ENCODE data around the gene PIK3R6. TPM values are rescaled to one million over a fixed set of nuclear protein-coding genes. Genes with fewer than 3 reads are reported as not detected.

Gene PIK3R6
- total RNA-seq, 1 experiment from 2014 or later = not detected

DNA sequence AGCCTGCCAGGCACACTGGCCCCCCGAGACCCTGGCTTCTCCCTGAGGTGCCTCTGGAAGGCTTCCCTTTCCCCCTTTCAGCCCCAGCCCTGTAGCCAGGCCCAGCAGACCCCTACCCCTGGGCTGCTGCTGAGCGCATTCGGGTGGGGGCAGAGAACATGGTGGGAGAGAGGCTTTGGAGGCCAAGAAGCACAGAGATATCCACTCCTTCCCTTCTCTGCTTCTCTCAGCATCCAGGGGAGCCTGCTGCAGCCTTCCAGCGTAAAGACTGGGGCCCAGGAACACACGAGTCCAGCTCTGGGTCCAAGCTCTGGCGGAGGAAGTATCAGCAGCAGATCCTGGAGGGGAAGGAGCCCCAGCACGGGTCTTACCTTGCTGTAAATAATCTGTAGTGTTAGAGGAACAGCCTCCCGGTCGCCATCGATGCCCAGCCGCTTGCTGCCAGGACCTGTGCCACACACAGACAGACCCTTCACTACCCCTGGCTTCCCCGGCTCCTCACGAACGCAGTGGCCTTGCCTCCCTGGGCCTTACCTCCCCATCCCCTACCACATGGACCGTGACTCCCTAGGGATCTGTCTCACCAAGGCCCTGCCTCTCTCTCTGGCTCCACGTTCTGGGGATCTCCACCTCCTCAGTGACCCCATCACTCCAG lies 17.0 kb upstream of the PIK3R6 start:
- Histone ChIP-seq H3K36me3 (no peaks in the 10 kb centered on the region), H3K4me3 (no peak overlapping the region), H3K9me3 (no peaks in the 10 kb centered on the region), H3K27me3 (no peaks in the 10 kb centered on the region)
- DNase-seq = no peak

DNA sequence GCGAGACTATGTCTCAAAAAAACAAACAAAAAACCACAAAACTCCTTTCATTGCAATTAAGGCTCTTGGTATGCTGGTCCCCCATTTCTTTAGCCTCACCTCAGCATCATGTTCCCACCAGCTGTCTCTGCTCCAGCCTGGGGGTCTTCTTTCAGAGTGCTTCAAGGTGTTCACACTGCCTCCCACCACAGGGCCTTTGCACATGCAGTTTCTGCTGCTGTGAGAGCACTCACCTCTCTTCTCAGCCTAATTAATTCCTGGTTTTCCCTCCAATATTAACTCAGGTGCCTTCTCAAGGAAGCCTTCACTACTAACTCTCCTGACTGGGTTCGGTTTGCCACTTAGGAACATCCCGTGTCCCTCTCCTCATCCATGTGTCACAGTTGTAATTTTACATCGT lies 15.9 kb upstream of the PIK3R6 start:
- H3K9me3 ChIP-seq = no peaks in the 10 kb centered on the region
- H3K27me3 ChIP-seq = no peaks in the 10 kb centered on the region
- H3K36me3 ChIP-seq = no peaks in the 10 kb centered on the region
- H3K4me3 ChIP-seq = no peak overlapping the region
- no peak for DNase-seq

DNA sequence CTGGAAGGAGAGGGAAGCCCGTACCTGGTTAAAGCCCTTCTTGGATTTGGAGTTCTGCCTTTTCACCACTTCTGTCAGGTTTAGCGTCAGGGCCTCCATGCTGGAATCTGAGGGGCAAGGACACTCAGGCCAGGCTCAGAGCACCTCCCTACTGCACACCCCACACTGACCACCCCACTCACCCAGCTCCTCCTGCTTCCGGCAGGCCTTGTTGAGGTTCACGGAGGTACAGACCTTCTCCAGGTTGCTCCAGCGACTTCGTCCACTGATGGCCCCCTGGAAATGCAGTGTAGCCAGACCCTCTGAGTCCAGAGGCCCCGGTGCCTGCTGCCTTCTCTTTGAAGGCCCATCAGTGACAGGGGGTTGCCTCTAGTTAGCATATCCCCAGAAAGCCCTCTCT lies 14.1 kb upstream of the PIK3R6 start:
- H3K36me3 ChIP-seq = no peaks in the 10 kb centered on the region
- no peak overlapping the region for H3K4me3 ChIP-seq
- H3K9me3 ChIP-seq = no peaks in the 10 kb centered on the region
- H3K27me3 ChIP-seq = no peaks in the 10 kb centered on the region
- DNase-seq = no peak

DNA sequence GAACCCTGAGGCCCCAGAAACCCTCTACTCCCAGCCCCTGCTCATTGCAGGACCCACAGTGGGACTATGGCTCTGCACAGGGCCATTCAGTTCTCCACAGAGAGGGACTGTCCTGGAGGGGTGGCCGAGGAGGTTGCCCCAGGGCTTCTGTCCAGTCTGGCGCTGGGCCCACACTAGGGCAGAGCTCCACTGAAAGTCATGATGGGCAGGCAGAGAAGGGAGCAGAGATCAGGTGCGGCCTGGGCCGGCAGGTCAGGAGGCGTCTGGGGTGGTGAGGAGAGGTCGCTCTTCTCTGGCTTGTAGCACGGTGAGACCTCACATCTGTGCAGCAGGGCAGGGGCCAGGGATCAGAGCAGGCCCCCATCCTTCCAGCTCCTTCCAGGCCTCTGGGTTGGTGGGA lies 13.0 kb upstream of the PIK3R6 start:
- H3K27me3 ChIP-seq = no peaks in the 10 kb centered on the region
- no peak for DNase-seq
- no peaks in the 10 kb centered on the region for H3K36me3 ChIP-seq
- H3K9me3 ChIP-seq = no peaks in the 10 kb centered on the region
- H3K4me3 ChIP-seq = no peak overlapping the region

DNA sequence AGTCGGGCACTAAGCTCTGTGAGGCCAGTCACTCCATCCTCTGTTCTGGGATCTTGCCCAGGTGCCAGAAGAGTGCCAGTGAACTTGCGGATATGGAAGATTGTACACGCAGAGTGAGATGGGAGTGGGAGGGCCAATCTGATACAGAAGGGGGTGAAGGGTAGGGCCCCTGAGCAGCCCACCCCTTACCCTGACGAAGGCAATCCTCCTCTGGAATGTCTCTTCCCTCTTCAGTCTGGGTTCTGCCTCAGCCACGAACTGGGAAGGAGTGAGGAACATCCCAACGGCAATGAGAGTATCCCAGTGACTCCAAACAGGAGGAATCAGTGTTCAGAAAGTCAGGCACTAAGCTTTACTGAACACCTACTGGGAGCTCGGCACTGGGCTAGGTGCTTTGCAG lies 11.9 kb upstream of the PIK3R6 start:
- Histone ChIP-seq H3K27me3 (no peaks in the 10 kb centered on the region), H3K36me3 (no peaks in the 10 kb centered on the region), H3K4me3 (no peak overlapping the region), H3K9me3 (no peaks in the 10 kb centered on the region)
- no peak for DNase-seq

DNA sequence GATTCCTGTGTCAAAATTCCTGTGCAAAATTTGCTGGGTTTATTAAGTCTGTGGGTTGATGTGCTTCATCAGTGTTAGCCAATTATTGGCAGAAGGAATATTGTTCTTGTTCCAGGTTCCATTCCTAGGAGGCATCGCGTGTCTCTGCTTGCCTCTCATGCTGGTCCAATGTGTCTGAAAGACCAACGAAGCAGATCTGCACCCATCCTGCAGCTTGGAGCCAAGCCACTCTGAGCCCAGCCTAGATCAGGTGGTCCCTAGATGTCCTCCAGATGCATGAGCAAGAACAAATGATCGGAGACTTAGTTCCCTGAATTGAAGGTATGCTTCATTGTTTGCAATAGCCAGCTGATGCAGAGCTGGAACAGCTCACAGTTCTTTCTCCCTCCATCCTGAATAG lies 10.5 kb upstream of the PIK3R6 start:
- Histone ChIP-seq H3K4me3 (no peak overlapping the region), H3K9me3 (no peaks in the 10 kb centered on the region), H3K36me3 (no peaks in the 10 kb centered on the region), H3K27me3 (no peaks in the 10 kb centered on the region)
- no peak for DNase-seq

DNA sequence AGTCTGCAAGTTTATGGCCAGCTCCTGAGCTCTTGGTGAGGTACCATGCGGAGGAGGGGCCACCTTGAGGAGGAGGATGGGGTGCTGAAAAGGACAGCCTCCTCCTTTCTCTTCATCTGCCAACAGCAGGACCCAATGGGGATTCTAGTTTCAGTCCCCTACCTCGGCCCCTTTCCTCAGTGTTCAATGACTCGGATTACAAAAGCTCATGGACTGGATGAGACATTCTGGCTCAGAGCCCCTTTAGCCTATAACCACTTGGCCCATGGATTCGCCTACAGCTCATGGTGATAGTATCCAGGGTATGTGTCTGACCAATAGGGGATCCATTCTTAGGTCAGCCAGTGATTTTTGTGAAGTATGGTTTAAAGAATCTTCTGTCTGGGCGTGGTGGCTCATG lies 8.5 kb upstream of the PIK3R6 start:
- no peaks in the 10 kb centered on the region for H3K27me3 ChIP-seq
- peak; percentile 75 for DNase-seq

DNA sequence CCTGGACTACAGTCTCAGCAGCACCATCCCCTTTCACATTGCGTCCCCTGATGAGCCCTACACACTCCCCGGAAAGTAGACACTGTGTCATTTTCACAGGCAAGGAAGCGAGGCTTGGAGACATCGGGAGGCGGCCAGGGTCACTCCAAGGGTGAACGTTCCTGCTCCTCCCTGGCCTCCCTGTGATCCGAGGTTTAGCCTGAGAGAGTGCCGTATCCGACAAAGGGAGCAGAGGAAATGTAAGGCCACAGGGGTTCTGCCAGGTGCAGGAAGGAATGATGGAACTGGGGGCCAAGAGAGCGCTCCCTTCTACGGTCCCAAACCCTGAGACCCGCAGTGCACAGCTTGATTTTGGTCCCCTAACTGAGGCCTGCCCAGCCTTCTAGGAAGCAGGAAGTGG lies 8.0 kb upstream of the PIK3R6 start:
- no peak for DNase-seq
- Histone ChIP-seq H3K36me3 (no peaks in the 10 kb centered on the region), H3K27me3 (no peaks in the 10 kb centered on the region), H3K9me3 (no peaks in the 10 kb centered on the region), H3K4me3 (no peak overlapping the region)

More for the DNA sequence above, 8.5 kb upstream of the PIK3R6 start:
- H3K36me3 ChIP-seq = no peaks in the 10 kb centered on the region
- H3K9me3 ChIP-seq = no peaks in the 10 kb centered on the region
- H3K4me3 ChIP-seq = no peak overlapping the region

DNA sequence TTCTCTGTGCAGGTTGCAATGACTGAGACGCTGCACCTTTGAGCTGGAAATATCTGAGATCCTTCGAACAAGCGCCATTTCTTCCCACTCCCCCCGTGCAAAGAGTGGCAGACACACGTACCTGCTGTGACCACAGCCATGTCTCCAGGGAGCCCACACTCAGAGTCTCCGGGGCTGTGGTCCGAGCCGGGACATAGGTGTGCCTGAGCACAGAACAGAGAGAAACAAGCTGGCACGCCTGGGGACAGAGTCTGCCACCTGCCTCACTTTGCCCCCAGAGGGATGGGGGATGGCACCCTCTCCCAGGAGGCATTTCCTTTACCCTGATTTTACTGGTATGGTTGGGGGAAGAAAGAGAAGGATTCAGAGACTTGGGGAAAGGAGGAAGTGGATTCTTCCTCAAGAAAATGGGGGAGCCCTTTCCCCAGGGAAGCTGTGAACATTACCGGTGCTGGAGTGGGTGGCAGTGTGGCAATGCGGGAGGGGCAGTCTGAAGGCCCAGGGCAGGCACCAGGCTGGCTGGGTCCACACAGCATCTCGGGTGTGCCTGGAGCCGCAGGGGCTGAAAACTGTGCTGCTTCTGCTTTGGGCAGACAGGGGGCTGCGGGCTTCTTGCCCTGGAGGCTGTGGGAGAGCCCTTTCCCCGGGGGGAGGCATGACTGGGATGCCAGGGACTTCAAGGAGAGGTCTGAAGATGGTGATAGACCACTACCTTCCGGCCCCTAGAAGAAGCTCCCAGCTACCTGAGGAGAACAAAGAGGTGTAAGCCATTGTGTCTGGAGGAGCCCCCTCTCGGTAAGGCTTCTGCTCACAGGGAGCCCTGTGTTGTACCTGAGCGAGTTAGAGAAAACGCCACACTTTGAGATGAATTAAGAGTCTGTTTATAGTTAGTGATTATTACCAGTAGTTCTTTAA lies 6.6 kb upstream of the PIK3R6 start:
- H3K27me3 ChIP-seq = no peaks in the 10 kb centered on the region
- DNase-seq = no peak
- no peaks in the 10 kb centered on the region for H3K9me3 ChIP-seq
- no peak overlapping the region for H3K4me3 ChIP-seq
- H3K36me3 ChIP-seq = no peaks in the 10 kb centered on the region

DNA sequence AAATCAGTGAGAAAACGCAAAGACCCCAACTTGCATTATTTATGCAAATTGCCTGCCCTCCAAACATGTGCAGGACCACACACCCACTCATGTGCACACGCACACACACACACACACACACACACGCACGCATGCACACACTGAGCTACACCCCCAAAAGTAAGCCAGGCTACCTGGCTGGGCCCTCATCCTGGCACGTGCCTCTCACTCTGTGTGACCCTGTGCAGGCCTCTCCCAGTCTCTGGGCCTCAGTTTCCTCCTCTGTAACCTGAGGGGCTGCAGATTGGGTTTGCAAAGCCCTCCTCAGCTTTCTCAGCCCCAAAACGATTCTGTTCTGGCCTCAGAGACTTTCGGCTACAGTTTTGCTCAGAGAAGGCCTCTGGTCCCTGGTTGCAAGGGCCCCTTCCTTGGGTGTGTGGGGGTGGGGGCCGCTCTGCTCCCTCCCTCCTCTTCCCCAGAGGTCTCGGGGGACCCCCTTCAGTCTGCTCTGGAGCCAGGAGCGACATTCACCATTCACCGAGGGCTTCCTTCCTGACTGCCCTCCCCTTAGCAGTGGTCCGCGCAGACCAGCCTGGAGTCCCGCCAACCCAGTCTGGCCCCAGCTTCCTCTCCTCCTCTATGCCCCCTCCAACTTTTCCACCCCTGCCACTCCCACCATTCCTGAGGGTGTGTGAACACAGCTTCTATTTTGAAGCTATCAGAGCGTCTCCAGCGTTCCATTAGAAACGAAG lies 5.4 kb upstream of the PIK3R6 start:
- DNase-seq = no peak
- Histone ChIP-seq H3K27me3 (no peaks in the 10 kb centered on the region), H3K36me3 (no peaks in the 10 kb centered on the region), H3K4me3 (no peak overlapping the region), H3K9me3 (no peaks in the 10 kb centered on the region)

DNA sequence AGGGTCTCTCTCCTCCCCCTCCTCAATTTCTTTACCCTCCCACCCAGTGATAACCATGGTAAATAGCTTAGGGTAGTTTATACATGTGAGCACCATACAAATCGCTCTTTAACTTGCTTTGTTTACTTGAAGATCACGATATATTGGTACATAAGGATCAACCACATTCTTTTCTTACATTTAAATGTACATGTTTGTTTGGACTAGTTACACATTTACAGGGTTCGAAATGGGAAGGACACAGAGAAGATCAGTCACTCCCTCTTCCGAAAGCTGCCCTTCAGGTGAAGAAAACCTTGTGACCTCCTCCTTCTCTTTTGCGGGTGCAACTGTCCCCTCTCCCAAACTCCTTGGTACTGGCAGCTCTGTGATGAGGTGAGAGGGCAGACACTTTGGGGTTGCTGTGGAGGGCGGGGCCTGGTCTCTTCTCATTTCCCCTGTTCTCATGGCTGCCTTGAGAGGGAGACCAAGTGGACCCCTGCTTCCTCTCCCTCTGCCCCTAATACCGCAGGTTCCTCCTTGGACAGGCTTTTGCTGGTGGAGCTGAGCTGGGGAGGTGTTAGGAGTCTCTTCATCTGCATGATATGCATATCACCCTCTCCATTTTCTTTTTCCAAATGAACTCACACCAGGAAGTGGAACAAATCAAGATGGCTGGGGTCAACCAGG lies 4.7 kb upstream of the PIK3R6 start:
- H3K9me3 ChIP-seq = no peaks in the 10 kb centered on the region
- H3K27me3 ChIP-seq = no peaks in the 10 kb centered on the region
- H3K36me3 ChIP-seq = no peaks in the 10 kb centered on the region

DNA sequence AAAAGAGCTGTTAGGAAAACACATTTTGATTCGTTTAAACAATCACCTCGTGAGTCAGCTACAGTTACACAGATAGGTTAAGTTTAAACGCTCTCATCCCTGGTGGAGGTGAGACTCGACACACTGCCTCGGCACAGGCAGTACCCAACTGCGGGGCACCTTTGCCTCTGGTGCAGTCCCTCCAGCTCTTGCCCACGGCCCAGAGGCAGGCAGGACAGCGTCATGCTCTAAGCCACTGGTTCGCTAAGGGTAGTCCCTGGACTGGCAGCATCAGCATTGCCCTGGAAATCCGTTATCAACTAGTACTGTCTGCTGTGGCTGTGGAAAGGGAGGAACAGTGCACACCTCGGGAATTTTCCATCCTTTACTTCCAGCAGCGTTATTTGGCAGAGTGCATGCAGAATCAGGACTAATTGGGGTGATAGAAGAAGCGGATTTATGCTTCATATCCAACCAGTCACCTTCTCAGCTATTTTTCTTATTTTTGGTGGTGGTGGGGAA lies 3.7 kb upstream of the PIK3R6 start:
- Histone ChIP-seq H3K36me3 (no peaks in the 10 kb centered on the region), H3K4me3 (no peak overlapping the region), H3K27me3 (no peaks in the 10 kb centered on the region), H3K9me3 (no peaks in the 10 kb centered on the region)
- DNase-seq = no peak

More for the DNA sequence above, 4.7 kb upstream of the PIK3R6 start:
- H3K4me3 ChIP-seq = no peak overlapping the region
- DNase-seq = no peak

DNA sequence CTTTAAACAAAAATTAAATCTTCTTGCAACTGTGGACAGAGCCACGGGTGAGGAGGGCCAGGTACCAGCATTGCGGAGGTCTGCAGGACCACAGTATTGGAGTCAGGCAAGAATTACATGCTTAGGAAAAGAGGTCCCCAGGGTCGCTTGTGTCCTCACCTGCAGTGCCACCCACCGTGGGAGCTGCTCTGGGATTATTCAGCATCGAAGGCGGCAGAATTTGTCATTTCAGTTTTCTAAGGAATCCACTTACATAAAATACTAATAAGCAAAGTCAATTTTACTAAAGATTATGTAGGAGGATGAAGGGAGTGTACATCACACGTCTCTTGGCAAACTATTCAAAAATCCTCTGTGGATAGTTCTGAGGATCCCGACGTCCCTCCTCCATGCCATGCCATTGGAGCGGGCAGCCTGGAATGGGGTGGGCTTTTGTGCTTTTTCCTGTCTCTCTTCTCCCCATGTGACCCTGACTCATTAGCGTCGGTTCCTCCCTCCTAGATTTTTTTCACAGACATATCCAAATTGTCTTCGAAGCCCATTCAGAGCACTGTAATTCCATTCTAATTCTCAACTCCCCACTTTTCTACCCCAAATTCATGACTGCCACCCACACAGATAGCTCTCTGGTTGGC lies 3.0 kb upstream of the PIK3R6 start:
- H3K27me3 ChIP-seq = no peaks in the 10 kb centered on the region

DNA sequence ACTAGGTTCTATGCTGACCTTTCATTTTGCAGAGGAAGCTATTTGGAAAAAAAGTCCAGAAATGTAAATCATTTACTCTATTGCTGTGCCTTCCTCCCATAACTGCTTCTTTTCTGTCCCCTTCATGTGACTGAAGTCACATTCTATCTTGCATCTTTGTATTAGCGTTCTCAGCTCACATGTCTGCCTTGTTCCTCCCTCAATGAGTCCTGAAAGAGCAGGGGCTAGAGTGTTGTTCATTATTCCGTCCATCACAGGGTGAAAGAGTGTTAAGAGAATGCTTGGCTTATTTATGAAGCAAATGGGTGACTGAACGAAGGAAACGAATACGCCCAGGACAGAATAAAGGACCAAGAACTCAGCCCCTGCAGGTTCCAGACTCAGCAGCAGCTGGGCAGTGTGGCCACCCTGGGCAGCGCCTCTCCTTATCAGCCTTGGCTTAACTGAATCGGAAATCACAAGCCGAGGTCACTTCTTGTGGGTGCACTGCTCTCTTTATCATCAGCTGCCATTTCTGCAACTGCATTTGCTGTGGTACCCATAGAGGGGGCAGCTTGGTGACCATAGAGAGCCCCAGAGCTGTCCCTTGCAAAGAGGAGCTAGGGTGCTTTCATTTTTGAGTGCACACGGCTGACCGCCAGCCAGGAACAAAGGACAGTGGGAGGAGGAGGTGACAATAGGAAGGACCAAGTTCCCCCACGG lies 1.8 kb upstream of the PIK3R6 start:
- Histone ChIP-seq H3K27me3 (no peaks in the 10 kb centered on the region), H3K9me3 (no peaks in the 10 kb centered on the region), H3K36me3 (no peaks in the 10 kb centered on the region), H3K4me3 (no peak overlapping the region)
- DNase-seq = no peak

More for the DNA sequence above, 3.0 kb upstream of the PIK3R6 start:
- no peaks in the 10 kb centered on the region for H3K9me3 ChIP-seq
- H3K4me3 ChIP-seq = no peak overlapping the region
- no peaks in the 10 kb centered on the region for H3K36me3 ChIP-seq
- no peak for DNase-seq

DNA sequence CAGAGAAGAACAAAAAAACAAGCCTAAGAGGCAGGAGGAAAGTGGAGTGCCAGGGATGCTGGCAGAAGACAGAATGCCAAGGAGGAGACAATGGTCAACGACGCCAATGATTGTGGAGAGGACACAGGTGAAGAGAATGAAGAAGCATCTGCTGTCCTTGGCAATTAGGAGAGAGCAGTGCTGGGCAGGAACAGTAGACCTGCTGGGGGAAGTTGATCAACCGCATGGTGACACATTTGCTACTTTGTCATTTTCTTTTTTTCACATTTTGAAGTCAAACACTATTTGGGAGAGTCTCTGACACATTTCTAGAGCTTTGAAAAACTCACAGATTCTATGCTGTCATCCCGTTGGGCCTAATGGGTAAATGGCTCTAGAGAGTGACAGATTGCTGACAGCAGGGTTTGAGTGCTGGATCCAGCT lies 1.1 kb upstream of the PIK3R6 start:
- Histone ChIP-seq H3K36me3 (no peaks in the 10 kb centered on the region), H3K4me3 (no peak overlapping the region), H3K9me3 (no peaks in the 10 kb centered on the region), H3K27me3 (no peaks in the 10 kb centered on the region)
- no peak for DNase-seq

DNA sequence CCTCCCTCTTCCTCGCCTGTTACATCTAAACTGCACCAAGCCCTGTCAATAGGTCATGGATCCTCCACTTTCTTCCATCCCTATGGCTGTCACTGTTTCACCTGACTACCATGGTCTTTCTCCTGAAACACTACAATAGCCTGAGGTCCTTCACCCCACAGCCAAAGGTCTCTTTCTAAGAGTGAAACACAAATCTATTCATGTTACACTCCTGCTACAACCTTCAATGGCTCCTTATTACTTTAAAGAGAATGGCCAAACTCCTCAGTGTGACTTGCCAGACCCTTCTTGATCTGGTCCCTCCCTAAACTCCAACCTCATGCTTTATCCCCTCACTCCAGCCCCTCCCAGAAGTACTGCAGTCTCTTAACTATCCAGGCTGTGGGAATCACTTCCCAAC lies 618 bp upstream of the PIK3R6 start:
- no peak overlapping the region for H3K4me3 ChIP-seq
- no peak for DNase-seq
- no peaks in the 10 kb centered on the region for H3K36me3 ChIP-seq
- no peaks in the 10 kb centered on the region for H3K27me3 ChIP-seq
- no peaks in the 10 kb centered on the region for H3K9me3 ChIP-seq
